GM21423 (cell line): Measurements from ENCODE around the gene NT5DC3.

Source experiments
- ATAC-seq: cut with Tn5 transposase; IDR thresholded peaks from one replicate; pipeline ENCODE4 v1.9.1; 2021; ENCODE audit warnings: mild to moderate bottlenecking, moderate library complexity; ENCODE audit not compliant: unreplicated experiment

NT5DC3 gene

DNA sequence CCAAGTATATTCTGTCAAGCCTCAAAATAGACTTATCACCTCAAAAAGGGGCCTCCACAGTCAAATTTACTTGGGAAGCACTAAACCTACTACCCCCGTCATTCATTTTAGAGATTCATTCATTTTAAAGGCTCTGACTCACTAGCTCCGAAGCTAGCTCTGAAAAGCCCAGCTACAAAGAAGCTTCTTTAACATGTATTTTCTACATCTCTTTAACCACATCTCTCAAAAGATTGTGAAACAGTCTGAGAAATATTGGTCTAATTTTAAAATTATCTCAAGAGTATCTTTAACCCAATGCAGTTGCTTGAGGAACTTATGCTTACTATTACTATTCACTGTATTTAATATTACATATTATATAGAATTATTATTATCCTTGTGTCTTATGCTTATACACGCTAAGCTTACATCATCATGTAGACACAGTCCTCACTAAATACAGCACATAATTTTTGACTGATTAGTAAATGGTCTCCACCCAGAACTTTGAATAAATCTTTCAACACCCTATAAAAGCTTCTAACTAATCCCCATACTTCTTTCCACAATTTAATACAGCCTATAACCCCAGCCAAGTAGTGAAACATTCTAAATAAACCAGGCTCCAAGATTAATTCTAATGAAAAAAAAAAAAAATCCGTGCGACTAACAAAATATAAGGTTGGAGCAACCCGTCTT, 7.8 kb downstream of the NT5DC3 start:
- no peak for ATAC-seq

DNA sequence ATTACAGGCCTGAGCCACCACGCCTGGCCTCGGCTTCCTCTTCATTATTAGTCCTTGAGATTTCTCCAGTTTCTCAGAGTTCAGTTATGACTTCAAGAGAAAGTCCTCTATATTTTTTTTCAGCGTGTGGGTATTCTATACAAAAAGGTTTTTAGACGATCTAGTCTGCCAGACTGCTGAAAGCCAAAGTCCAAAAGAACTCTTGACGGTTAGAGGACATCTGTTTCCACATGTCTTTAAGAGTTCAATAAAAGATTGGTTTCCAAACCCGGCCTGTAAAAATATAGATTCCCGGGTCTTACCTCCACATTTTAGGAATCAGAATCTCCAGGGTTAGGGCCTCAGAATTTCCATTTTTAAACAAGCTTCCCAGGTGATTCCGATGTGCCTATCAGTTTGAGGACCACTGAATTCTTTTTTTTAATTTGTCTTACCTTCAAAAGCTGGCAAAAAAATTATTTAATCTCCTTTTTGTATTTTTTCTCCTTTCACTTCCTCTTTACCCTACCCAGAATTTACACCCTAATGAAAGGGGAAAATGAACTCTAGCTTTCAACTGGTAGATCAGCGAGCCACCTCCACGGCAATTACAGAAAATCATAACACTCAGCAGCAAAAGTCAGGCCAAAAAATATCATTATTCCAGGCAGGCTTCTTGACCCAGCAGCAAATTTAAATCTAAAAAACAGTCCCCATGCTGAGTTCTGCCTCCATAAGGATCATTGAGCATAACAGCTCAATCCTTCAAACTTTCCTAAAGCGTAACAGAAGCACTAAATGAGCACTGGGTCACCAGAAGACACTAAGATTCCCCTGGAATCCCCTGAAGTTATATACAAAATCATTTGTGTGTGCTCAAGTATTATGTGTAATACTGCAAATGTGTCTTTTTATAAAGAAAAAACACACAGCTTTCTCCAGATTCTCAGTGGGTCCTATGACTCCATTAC, 8.7 kb downstream of the NT5DC3 start:
- no peak for ATAC-seq

GRCh38 chr12:103830730-103831320, 10.2 kb downstream of the NT5DC3 start:
- ATAC-seq = no peak

DNA sequence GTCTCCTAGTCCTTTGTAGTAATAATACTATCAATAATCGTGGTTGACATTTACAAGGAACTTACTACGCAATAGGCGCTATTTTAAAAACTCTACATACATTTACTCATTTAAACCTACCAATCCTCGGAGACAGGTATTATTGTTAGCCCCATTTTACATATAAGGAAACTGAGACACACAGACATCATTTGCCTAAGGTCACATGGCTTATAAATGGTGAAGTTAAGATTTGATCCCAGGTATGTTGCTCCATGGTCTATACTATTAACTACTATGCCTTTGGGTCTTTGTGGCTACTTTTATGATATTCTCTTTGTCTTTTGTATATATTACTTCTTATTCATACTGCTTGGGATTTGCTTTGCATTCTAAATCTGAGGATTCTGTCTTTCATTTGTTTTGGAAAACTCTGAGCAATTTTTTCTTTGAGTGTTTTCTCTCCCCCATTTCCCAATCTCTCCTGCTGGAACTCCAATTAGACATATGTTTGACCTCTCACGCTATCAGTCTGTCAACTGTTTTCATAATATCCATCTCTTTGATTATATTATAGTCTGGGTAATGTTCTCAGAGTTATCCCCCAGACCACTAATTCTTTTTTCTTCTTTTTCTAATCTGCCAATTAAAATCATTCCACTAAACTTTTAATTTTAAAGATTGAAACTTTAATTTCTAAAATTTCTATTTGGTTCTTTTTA, 10.9 kb downstream of the NT5DC3 start:
- no peak for ATAC-seq

DNA sequence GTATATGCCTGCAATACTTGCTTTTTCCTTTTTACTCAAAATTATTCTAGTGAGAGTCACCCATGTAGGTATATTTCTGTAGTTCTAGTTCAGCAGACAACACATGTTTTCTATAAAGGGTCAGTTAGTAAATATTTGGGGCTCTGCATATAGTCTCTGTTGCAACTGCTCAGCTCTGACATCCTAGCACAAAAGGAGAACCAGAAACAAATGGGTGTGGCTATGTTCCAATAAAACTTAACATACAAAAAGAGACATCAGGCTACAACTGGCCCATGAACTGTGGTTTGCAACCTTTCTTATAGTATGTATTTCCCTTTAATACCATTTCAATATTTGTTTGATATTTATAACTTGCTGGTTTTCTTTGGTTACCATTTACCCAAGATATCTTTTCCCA, 11.9 kb downstream of the NT5DC3 start:
- no peak for ATAC-seq

- no peak for ATAC-seq
These were observed 13.1 kb downstream of the NT5DC3 start for GRCh38 chr12:103827911-103828391.

GRCh38 chr12:103824845-103825244, 16.2 kb downstream of the NT5DC3 start:
- no peak for ATAC-seq

- no peak for ATAC-seq
These were observed 16.7 kb downstream of the NT5DC3 start for GRCh38 chr12:103824290-103824689.

- no peak for ATAC-seq
These were observed 17.2 kb downstream of the NT5DC3 start for GRCh38 chr12:103823871-103824270.

- no peak for ATAC-seq
These were observed 19.3 kb downstream of the NT5DC3 start for GRCh38 chr12:103821773-103822172.

DNA sequence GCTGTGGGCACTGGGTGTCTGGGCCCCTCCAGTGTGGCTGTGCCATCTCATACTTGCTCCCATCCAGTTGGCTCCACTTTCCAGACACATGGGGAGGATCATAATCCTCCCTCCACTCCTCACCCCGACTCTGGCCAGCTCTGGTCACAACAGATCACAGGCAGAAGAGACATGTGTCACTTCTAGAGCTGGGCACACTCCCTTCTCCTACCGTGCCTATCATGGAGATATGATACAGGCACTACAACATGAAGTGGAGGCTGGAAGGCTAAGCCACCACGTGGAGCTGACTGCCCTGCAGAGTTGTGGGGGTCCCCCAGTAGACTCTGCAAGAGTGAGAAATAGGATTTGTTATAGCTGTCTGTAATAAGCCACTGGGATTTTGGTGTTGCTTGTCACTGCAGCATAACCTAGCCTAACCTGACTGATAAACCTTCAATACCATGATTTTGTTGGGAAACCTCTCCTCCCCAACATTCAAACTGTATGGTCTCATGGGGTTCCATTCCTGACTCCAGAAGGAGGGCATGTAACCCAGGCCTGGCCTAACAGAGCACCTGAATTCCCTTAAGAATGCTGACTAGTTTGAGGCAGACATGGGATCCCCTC, 20.0 kb downstream of the NT5DC3 start:
- no peak for ATAC-seq

GRCh38 chr12:103820361-103820760, 20.7 kb downstream of the NT5DC3 start:
- ATAC-seq = no peak

DNA sequence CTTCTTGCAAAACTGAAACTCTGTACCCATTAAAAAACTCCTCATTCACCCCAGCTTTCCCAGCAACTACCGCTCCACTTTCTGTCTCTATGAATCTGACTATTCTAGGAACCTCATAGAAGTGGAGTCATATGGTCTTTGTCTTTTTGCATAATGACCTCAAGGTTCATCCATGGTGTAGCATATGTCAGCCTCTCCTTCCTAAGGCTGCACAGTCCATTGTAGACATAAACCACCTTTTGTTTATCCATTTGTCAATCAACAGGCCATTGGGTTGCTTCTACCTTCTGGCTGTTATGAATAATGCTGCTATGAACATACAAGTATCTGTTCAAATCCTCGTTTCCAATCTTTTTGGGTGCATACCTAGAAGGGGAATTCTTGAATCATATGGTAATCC, 21.1 kb downstream of the NT5DC3 start:
- ATAC-seq = no peak

GRCh38 chr12:103819312-103819711, 21.7 kb downstream of the NT5DC3 start:
- no peak for ATAC-seq

DNA sequence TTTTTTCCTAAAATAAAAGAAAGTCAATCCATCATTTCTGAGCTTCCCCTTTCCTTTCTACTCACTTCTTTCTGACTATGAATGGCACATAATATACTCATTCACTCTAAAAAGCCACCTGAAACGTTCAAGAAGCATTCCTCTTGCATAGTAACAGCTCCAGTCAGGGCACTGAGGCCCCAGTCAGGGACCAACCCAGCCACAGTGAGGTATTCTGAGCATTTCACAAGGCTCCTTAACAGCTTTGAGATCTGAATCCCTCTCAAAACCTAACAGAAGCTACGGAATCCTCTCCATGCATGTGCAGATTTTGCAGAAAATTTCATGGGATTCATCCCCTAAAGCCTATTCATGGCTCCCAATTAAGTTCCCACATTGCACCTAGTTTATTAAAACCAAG, 23.2 kb downstream of the NT5DC3 start:
- no peak for ATAC-seq

DNA sequence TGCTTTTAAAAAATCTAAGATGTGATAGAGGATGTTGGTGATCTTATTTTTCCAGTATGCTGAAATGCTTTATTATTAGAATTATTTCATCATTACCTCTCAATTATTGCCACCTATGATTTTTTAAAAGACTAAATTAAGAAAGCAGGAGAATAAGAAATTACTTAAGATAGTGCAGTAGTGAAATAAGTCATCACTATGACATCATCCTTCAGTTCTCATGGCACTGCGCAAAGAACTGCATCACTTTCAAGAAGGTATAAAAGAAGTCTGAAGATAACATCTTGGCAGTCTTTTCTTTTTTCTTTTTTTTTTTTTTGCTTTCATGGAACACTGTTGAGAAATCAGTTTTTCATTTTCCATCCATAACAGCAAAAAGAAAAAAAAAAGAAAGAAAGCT, 24.4 kb downstream of the NT5DC3 start:
- no peak for ATAC-seq

DNA sequence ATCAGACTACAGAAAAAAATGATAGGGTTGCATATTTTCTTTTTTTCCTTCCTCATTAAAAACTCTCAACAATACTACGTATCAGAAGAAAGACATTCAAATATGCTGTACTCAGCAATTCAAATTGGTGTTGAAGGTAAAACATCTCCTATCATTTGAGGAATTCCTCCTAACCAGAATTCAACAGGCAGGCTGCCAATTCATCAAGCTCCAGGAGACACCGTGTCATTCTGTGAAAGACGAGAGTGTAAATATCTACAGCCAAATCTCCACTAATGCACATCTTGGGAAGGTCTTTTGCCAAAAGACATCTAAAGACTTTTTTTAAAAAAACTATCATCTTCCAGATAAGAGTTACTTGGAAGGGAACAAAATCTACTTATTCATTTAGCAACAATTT, 26.6 kb downstream of the NT5DC3 start:
- ATAC-seq = no peak

DNA sequence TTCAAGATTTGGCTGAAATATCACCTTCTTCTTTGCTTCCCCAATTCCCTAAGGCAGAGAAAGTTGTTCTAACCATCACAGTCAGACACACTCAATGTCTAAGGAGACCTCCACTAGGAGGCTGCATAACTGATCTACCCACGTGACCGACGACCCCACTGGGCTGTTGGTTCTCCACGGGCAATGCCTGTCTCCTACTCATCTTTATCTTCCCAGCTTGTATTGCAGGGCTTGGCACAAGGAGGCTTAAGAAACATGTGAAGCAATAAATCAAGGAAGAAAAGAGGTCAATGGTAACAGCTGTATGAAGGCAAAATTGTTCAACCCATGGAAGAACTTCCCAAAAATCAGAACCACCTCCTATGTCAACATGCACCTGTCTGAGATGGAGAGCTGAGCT, 27.1 kb downstream of the NT5DC3 start:
- ATAC-seq = no peak

DNA sequence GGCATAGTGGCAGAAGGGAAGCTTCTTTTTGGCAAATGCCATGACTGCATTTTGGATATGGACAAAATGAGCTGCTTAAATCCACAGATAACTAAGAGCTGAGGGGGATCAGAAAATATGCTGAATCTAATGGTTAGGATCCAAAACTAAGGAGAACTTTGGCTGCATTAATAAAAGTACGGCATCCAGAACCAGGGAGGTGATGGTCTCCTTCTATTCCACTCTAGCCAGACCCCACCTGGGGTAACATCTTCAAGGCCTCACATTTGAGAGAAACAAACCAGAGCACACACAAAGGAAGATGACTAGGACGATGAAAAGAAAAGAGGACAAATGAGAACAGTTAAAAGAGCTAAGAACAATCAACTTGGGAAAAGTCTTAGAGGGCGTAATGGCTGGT, 27.6 kb downstream of the NT5DC3 start:
- ATAC-seq = no peak

GRCh38 chr12:103812789-103813188, 28.2 kb downstream of the NT5DC3 start:
- no peak for ATAC-seq

- no peak for ATAC-seq
These were observed 29.2 kb downstream of the NT5DC3 start for GRCh38 chr12:103811791-103812190.
